ENCODE results near the gene LRP11.

LRP11 gene

DNA sequence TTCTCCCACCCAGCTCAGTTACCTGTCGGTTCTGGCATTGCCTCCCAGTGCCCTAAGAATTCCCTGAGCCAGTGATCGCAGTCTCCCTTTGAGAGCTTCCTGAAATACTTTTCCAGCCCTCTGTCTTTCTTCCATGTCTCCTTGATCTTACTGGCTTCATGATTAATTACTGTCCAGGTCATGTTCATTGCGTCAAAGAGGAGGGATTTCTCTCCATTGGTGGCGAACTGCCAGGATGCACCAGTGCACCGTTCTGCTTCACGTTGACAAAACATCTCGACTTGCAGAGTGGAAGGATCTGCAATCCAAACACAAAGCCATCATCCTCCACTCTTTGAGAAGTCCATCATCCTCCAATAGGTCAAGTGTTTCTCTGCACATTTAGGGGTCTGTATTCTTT, 25.2 kb upstream of the LRP11 start:
- H3K27me3 Mint-ChIP-seq: peaks cover under 1% of the 10 kb centered on the region
- peaks cover under 1% of the 10 kb centered on the region for H3K36me3 Mint-ChIP-seq
- no peak overlapping the region for H3K4me3 Mint-ChIP-seq
- H3K4me1 Mint-ChIP-seq (ENCODE audit: low read depth): no peaks in the 10 kb centered on the region
- H3K9me3 Mint-ChIP-seq (ENCODE audit: low read depth): no peaks in the 10 kb centered on the region
- no peak overlapping the region for H3K27ac Mint-ChIP-seq

GRCh38 chr6:149888659-149889058, 24.5 kb upstream of the LRP11 start:
- no peak overlapping the region for H3K4me3 Mint-ChIP-seq
- H3K27ac Mint-ChIP-seq: no peak overlapping the region
- H3K4me1 Mint-ChIP-seq (ENCODE audit: low read depth): no peaks in the 10 kb centered on the region
- H3K9me3 Mint-ChIP-seq (ENCODE audit: low read depth): no peaks in the 10 kb centered on the region
- peaks cover 4% of the 10 kb centered on the region for H3K27me3 Mint-ChIP-seq
- no peaks in the 10 kb centered on the region for H3K36me3 Mint-ChIP-seq

GRCh38 chr6:149888093-149888492, 23.9 kb upstream of the LRP11 start:
- H3K27ac Mint-ChIP-seq: no peak overlapping the region
- no peak overlapping the region for H3K4me3 Mint-ChIP-seq
- no peaks in the 10 kb centered on the region for H3K4me1 Mint-ChIP-seq (ENCODE audit: low read depth)
- no peaks in the 10 kb centered on the region for H3K36me3 Mint-ChIP-seq
- H3K27me3 Mint-ChIP-seq: peaks cover 5% of the 10 kb centered on the region
- no peaks in the 10 kb centered on the region for H3K9me3 Mint-ChIP-seq (ENCODE audit: low read depth)

DNA sequence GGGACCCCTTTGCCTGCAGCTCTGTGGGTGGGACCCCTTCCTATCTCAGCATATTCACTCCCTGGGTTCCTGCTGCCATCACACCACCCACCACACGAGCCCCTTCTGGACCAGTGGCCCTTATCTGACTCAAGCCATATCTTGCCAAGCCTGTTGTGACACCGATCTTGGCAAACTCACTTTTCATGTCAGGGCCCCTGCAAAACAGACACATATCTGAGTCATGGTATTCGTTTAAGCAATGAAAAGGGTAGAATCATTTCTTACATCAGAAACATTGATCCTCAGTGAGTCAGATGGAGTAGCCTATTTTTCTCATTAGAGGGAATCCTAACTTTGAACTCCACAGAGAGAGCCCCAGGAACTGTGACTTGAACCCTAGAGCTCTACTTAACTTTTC, 23.2 kb upstream of the LRP11 start:
- H3K36me3 Mint-ChIP-seq: no peaks in the 10 kb centered on the region
- no peaks in the 10 kb centered on the region for H3K9me3 Mint-ChIP-seq (ENCODE audit: low read depth)
- H3K27me3 Mint-ChIP-seq: peaks cover 5% of the 10 kb centered on the region
- H3K27ac Mint-ChIP-seq: no peak overlapping the region
- H3K4me1 Mint-ChIP-seq (ENCODE audit: low read depth): no peaks in the 10 kb centered on the region
- H3K4me3 Mint-ChIP-seq: no peak overlapping the region

- no peak overlapping the region for H3K4me3 Mint-ChIP-seq
- H3K9me3 Mint-ChIP-seq (ENCODE audit: low read depth): no peaks in the 10 kb centered on the region
- H3K27ac Mint-ChIP-seq: no peak overlapping the region
- H3K27me3 Mint-ChIP-seq: peaks cover 7% of the 10 kb centered on the region
- no peaks in the 10 kb centered on the region for H3K4me1 Mint-ChIP-seq (ENCODE audit: low read depth)
- no peaks in the 10 kb centered on the region for H3K36me3 Mint-ChIP-seq
Observed at GRCh38 chr6:149885888-149886287, 21.7 kb upstream of the LRP11 start.

- Mint-ChIP-seq H3K27ac (no peak overlapping the region), H3K9me3 (ENCODE audit: low read depth) (no peaks in the 10 kb centered on the region), H3K4me3 (no peak overlapping the region), H3K4me1 (ENCODE audit: low read depth) (no peaks in the 10 kb centered on the region), H3K36me3 (no peaks in the 10 kb centered on the region), H3K27me3 (peaks cover 10% of the 10 kb centered on the region)
Observed at GRCh38 chr6:149884617-149885016, 20.5 kb upstream of the LRP11 start.

- Mint-ChIP-seq H3K9me3 (ENCODE audit: low read depth) (no peaks in the 10 kb centered on the region), H3K27me3 (peaks cover 10% of the 10 kb centered on the region), H3K27ac (no peak overlapping the region), H3K4me1 (ENCODE audit: low read depth) (no peaks in the 10 kb centered on the region), H3K4me3 (no peak overlapping the region), H3K36me3 (no peaks in the 10 kb centered on the region)
Observed at GRCh38 chr6:149884215-149884614, 20.1 kb upstream of the LRP11 start.

DNA sequence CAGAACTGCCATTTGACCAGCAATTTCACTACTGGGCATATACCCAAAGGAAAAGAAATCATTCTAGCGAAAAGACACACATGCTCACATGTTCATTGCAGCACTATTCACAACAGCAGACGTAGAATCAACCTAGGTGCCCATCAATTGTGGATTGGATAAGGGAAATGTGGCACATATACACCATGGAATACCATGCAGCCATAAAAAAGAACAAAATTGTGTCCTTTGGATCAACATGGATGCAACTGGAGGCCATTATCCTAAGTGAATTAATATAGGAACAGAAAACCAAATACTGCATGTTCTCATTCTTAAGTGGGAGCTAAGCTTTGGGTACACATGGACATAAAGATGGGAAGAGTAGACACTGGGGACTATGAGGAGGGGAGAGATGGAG, 17.7 kb upstream of the LRP11 start:
- Mint-ChIP-seq H3K27me3 (peaks cover 24% of the 10 kb centered on the region), H3K4me1 (ENCODE audit: low read depth) (no peaks in the 10 kb centered on the region), H3K4me3 (no peak overlapping the region), H3K27ac (no peak overlapping the region), H3K9me3 (ENCODE audit: low read depth) (no peaks in the 10 kb centered on the region), H3K36me3 (no peaks in the 10 kb centered on the region)

DNA sequence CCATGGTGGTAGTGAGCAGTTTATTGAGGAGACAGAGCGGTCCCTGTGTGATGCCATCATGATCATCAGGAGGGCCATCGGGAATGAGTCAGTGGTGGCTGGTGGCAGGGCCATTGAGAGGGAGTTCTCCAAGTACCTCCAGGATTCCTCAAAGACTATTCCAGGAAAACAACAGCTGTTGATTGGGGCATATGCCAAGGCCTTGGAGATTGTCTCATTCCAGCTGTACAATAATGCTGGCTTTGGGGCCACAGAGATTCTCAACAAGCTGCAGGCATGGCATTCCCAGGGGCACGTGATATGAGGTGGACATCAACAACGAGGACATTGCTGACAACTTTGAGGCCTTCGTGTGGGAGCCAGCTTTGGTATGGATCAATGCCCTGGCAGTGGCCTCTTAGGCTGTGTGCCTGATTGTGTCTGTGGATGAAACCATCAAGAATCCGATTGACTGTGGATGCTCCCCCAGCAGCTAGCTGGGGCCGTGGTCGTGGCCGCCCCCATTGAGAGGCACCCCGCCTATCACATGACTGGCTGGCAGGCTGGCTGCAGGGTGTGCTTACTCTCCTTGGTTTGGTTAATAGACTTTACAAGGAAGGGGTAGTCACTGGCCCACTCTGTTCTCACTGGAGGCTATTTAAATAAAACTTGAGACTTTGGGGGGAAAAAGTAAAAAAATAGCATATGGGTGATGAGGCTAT, 17.1 kb upstream of the LRP11 start:
- peaks cover 24% of the 10 kb centered on the region for H3K27me3 Mint-ChIP-seq
- no peaks in the 10 kb centered on the region for H3K36me3 Mint-ChIP-seq
- no peaks in the 10 kb centered on the region for H3K4me1 Mint-ChIP-seq (ENCODE audit: low read depth)
- no peak overlapping the region for H3K27ac Mint-ChIP-seq
- H3K9me3 Mint-ChIP-seq (ENCODE audit: low read depth): no peaks in the 10 kb centered on the region
- H3K4me3 Mint-ChIP-seq: no peak overlapping the region

- no peak overlapping the region for H3K27ac Mint-ChIP-seq
- no peak overlapping the region for H3K4me3 Mint-ChIP-seq
- H3K36me3 Mint-ChIP-seq: no peaks in the 10 kb centered on the region
- no peaks in the 10 kb centered on the region for H3K9me3 Mint-ChIP-seq (ENCODE audit: low read depth)
- no peaks in the 10 kb centered on the region for H3K4me1 Mint-ChIP-seq (ENCODE audit: low read depth)
- H3K27me3 Mint-ChIP-seq: peaks cover 29% of the 10 kb centered on the region
Observed at GRCh38 chr6:149877659-149878058, 13.5 kb upstream of the LRP11 start.

DNA sequence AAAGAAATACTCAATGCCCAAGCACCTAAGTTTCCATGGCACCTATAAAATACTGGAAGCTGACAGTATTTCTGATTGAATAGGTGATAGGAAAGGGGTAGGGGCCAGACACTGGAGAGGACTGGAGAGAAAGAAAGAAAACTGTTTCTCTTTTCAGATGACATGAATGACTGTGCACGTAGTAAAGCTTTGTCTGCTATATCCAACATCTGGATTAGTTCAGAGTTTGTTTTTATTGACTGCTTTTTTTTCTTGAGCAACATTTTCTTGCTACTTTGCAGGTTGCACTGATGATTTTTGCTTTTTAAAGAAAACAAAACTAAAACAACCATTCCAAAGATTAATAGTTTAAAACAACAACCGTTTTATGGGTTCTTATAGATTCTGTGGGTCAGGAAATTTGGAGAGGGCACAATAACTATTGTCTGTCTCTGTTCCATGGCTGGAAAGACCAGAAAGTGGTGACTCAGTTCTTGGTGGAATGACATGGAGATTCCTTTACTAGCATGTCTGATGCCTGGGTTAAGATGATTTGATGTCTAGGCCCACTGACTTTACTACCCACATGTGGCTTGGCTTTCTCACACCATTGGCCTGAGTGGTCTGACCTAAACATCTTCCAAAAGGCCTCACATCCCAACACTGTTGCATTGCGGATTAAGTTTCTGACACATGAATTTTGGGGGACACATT, 12.2 kb upstream of the LRP11 start:
- peaks cover 27% of the 10 kb centered on the region for H3K27me3 Mint-ChIP-seq

DNA sequence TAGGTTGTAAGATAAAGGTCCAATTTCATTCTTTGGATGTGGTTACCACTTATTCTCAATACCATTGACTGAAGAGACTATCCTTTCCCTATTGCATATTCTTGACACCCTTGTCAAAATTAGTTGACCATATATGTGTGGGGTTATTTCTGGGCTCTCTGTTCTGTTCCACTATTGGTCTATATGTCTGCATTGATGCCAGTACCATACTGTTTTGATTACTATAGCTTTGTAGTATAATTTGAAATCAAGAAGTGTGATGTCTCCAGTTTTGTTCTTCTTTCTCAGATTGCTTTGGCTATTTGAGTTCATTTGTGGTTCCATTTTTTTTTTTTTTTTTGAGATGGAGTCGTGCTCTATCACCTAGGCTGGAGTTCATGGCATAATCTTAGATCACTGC, 8.1 kb upstream of the LRP11 start:
- Mint-ChIP-seq H3K27ac (no peak overlapping the region), H3K27me3 (peaks cover 17% of the 10 kb centered on the region), H3K36me3 (no peaks in the 10 kb centered on the region), H3K4me1 (ENCODE audit: low read depth) (no peaks in the 10 kb centered on the region), H3K9me3 (ENCODE audit: low read depth) (no peaks in the 10 kb centered on the region), H3K4me3 (no peak overlapping the region)

More for the DNA sequence above, 12.2 kb upstream of the LRP11 start:
- no peaks in the 10 kb centered on the region for H3K9me3 Mint-ChIP-seq (ENCODE audit: low read depth)
- no peak overlapping the region for H3K4me3 Mint-ChIP-seq
- no peaks in the 10 kb centered on the region for H3K4me1 Mint-ChIP-seq (ENCODE audit: low read depth)
- no peaks in the 10 kb centered on the region for H3K36me3 Mint-ChIP-seq
- H3K27ac Mint-ChIP-seq: no peak overlapping the region

DNA sequence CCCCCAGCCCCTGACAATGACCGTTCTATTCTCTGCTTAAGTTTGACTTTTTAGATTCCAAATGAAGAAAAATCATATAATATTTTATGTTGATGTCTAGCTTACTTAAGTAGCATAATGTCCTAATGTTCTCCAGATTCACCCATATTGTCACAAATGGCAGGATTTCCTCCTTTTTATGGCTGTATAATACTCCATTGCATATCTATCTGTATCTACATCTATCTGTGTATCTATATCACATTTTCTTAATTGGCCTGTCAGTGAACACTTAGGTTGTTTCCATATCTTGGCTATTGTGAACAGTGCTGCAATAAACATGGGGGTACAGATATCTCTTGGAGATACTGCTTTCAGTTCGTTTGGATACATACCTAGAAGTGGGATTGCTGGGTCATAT, 7.0 kb upstream of the LRP11 start:
- H3K36me3 Mint-ChIP-seq: no peaks in the 10 kb centered on the region
- no peaks in the 10 kb centered on the region for H3K4me1 Mint-ChIP-seq (ENCODE audit: low read depth)
- peaks cover 13% of the 10 kb centered on the region for H3K27me3 Mint-ChIP-seq
- H3K9me3 Mint-ChIP-seq (ENCODE audit: low read depth): no peaks in the 10 kb centered on the region
- H3K27ac Mint-ChIP-seq: no peak overlapping the region
- no peak overlapping the region for H3K4me3 Mint-ChIP-seq

- Mint-ChIP-seq H3K27me3 (peaks cover 13% of the 10 kb centered on the region), H3K4me3 (no peak overlapping the region), H3K27ac (no peak overlapping the region), H3K4me1 (ENCODE audit: low read depth) (peaks cover 3% of the 10 kb centered on the region), H3K36me3 (no peaks in the 10 kb centered on the region), H3K9me3 (ENCODE audit: low read depth) (no peaks in the 10 kb centered on the region)
Observed at GRCh38 chr6:149869275-149869892, 5.2 kb upstream of the LRP11 start.

- Mint-ChIP-seq H3K27ac (no peak overlapping the region), H3K9me3 (ENCODE audit: low read depth) (no peaks in the 10 kb centered on the region), H3K4me1 (ENCODE audit: low read depth) (peaks cover 3% of the 10 kb centered on the region), H3K27me3 (peaks cover 3% of the 10 kb centered on the region), H3K36me3 (no peaks in the 10 kb centered on the region), H3K4me3 (no peak overlapping the region)
Observed at GRCh38 chr6:149867876-149868640, 3.9 kb upstream of the LRP11 start.

Measured in activated naive CD8-positive, alpha-beta T cell (primary cell).